ENCODE results near the gene VAMP8.
A peak's percentile ranks its signal among the peaks of the same experiment; 100 is the strongest.

VAMP8 gene

GRCh38 chr2:85595301-85596025 lies 18.1 kb downstream of the VAMP8 start, which contains the start of gene RNF181:
TSS of gene RNF181 (plus strand) at chr2:85595745. CDS start at chr2:85595764, 19 bp downstream.
- Histone ChIP-seq H3K4me3 (peak within 1 kb of the TSS; percentile 92), H3K27ac (peak within 1 kb of the TSS; percentile 71 to 96)
- TF ChIP-seq, protein P1, sequence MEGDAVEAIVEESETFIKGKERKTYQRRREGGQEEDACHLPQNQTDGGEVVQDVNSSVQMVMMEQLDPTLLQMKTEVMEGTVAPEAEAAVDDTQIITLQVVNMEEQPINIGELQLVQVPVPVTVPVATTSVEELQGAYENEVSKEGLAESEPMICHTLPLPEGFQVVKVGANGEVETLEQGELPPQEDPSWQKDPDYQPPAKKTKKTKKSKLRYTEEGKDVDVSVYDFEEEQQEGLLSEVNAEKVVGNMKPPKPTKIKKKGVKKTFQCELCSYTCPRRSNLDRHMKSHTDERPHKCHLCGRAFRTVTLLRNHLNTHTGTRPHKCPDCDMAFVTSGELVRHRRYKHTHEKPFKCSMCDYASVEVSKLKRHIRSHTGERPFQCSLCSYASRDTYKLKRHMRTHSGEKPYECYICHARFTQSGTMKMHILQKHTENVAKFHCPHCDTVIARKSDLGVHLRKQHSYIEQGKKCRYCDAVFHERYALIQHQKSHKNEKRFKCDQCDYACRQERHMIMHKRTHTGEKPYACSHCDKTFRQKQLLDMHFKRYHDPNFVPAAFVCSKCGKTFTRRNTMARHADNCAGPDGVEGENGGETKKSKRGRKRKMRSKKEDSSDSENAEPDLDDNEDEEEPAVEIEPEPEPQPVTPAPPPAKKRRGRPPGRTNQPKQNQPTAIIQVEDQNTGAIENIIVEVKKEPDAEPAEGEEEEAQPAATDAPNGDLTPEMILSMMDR (IDR thresholded peaks at IDR 0.05) = no peak
- peak; percentile 98 for DNase-seq (ENCODE audit: low spot score)

DNA sequence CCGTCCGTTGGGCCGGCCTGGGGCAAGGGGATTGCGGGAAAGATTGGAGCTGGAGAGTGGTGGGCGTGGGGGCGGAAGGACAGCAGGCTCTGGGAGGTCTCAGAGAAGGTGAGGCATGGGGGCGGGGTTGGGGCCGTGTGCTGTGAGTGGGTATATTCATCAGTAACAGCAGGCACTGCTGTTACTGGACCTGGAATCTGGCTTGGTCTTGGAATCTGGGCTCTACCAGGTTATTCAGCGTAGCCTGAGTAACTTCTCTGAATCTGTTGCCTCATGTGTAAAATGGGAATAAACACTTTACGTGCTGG lies 18.6 kb downstream of the VAMP8 start:
- DNase-seq (ENCODE audit: low spot score) = no peak
- TF ChIP-seq, protein P1 (IDR thresholded peaks at IDR 0.05) = no peak
- H3K4me3 ChIP-seq = peak overlapping the region; percentile 92
- peak overlapping the region; percentile 71 to 96 for H3K27ac ChIP-seq

DNA sequence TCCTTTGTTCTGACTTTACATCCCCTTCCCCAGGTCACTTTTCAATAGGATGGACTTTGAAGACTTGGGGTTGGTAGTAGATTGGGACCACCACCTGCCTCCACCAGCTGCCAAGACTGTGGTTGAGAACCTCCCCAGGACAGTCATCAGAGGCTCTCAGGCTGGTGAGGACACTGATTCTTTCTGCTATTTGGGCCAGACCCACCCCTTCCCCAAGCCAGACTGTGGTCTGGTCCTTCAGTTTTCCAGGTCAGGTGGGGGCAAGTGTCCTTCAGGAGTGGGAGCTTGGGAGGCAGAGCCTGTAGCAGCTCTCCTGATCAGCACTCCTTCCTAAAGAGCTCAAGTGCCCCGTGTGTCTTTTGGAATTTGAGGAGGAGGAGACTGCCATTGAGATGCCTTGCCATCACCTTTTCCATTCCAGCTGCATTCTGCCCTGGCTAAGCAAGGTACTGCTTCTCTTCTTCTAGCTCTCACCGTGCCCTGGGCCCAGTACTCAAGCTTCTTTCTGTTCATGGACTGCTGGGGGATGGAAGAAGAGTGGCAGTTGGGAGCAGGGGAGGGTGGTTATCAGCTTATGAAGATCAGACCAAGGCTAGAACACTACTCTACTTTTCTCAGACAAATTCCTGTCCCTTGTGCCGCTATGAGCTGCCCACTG lies 19.2 kb downstream of the VAMP8 start:
- TF ChIP-seq, protein P1 (IDR thresholded peaks at IDR 0.05) = no peak
- Histone ChIP-seq H3K27ac (peak overlapping the region; percentile 71 to 96), H3K4me3 (peak overlapping the region; percentile 92)
- DNase-seq (ENCODE audit: low spot score) = no peak

DNA sequence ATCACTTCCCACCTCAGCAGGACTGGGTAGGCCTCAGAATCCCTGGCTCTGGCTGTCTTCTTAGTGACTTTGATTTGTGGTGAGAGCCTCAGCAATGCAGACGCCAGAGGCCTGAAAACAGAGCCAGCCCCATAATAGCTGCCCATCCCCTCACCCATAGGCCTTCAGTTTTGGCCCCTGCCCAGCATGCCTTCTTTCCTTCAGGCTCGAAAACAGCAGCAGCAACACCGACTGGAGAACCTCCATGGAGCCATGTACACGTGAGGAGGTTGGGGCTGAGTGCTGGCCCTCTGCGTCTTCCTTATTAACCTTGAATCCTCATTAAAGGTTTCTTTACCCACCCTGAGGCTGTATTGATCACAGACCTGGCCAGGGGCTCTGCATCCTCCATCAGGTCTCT lies 19.9 kb downstream of the VAMP8 start:
- TF ChIP-seq, protein P1 (IDR thresholded peaks at IDR 0.05) = no peak
- no peak for DNase-seq (ENCODE audit: low spot score)

GRCh38 chr2:85598594-85599340 lies 21.4 kb downstream of the VAMP8 start:
- no peak overlapping the region for H3K27ac ChIP-seq
- TF ChIP-seq, protein P1 (IDR thresholded peaks at IDR 0.05) = no peak
- DNase-seq (ENCODE audit: low spot score) = no peak

More for the DNA sequence above, 19.9 kb downstream of the VAMP8 start:
- Histone ChIP-seq H3K27ac (peak overlapping the region in 1 of 2 donors; percentile 71), H3K4me3 (peak overlapping the region; percentile 92)

DNA sequence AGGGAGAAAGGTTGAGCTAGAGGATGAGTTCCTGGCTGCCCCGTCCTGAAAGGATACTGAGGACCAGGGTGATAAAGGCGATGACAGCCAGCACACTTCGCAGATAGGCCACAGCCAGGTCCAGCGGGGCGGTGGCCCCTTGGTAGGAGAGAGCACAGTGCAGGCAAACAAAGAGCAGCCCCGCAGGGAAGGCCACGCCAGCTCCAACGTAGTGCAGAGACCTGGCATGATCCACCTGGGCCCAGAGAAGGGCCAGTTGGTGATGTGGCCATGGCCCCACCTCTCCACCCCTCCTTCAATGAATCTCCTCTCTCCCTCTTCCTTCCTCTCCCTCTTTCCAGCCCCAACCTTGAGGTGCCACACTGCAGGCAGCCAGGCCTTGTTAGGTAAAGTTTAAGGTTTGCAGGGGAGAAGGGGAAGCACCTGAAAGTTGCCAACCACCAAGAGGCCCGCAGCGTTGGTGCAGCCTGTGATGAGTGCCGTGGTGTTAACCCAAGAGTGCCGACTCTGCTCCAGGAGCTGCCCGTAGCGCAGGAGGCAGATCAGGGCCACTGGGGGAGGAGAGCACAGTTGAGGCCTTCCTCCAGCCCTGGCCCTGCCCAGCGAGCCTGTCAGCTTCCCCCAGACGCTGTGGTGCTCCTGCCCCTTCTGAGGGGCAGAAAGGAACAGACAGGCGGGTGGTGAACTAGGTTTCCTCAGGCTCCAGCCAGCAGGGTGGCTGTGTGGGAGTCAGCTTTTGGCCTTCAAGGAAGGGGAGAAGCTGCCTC lies 22.3 kb downstream of the VAMP8 start:
- no peak for DNase-seq (ENCODE audit: low spot score)
- TF ChIP-seq, protein P1 (IDR thresholded peaks at IDR 0.05) = no peak
- Histone ChIP-seq H3K4me3 (no peak overlapping the region), H3K27ac (peak overlapping the region in 1 of 2 donors; percentile 95)

More at GRCh38 chr2:85598594-85599340, 21.4 kb downstream of the VAMP8 start:
- H3K4me3 ChIP-seq = no peak overlapping the region

Data from coronary artery (tissue), 2 donors.